ENCODE data around the gene ZIC1.

The ZIC1 gene

DNA sequence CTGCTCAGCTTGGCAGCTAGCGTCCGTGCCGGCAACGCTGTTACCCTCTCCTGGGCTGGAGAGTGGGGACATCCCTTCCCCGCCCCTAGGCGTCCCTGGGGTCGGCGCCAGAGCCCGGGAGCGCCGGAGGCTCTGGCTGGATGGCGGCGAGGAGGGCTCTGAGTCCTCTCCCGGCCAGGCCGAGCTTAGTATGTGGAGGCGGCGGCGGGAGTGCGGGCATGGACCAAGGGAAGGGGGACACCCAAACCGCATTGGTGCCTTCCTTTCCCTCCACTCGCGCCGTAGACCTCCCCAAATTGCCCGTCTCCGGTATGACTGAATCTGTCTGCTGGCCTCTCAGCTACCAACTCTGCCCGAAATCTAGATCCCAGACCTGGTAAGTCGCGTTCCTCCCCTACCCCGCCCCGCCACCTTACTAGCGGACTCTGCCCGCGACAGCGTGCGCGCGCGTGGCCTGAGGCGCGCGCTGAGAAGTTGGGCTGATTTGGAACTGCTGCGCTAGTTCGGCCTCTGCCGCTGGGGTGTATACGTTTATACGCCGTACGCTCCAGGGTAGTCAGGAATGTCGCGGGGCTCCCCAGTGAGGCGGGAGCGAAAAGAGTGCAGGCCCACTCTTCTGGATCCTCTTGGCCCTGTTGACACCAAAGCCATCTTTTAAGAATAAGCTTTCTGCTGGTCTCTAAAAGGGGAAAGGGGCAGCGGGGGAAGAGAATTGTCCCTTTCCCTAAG, 12.2 kb downstream of the ZIC1 start:
- H4K91ac ChIP-seq (ENCODE audit: low read depth, low read length), result no peak overlapping the region
- H2BK5ac ChIP-seq (ENCODE audit: low read depth, low read length, poor library complexity), result no peak overlapping the region
- no peaks in the 10 kb centered on the region for H3K36me3 ChIP-seq (ENCODE audit: control insufficient read depth in 1 of 2, insufficient read depth in 2 of 2, low read length in 2 of 2)
- no CpG with 5 or more reads among the region's 53 CpGs for WGBS (ENCODE audit: extremely low coverage, insufficient coverage, insufficient read length)
- no peak for DNase-seq
- H4K8ac ChIP-seq (ENCODE audit: low read depth, low read length), result no peak overlapping the region
- H3K14ac ChIP-seq (ENCODE audit: low read length), result no peak overlapping the region
- H3K23ac ChIP-seq (ENCODE audit: low read length), result peak overlapping the region; percentile 67
- no peak overlapping the region for H3K9ac ChIP-seq (ENCODE audit: low read length)
- peaks cover 71% of the 10 kb centered on the region for H3K27me3 ChIP-seq (ENCODE audit: insufficient read depth, low read length)
- H2BK120ac ChIP-seq (ENCODE audit: insufficient read depth, low read length, poor library complexity), result no peak overlapping the region
- peaks cover 4% of the 10 kb centered on the region for H3K9me3 ChIP-seq (ENCODE audit: insufficient read depth, low read depth, low read length)
- no peak overlapping the region for H2AK5ac ChIP-seq (ENCODE audit: low read length)
- H2BK12ac ChIP-seq (ENCODE audit: low read length), result no peak overlapping the region
- peak overlapping the region; percentile 60 for H3K4me2 ChIP-seq (ENCODE audit: low read length)
- H3K27ac ChIP-seq (ENCODE audit: low read depth, low read length), result no peak overlapping the region
- no peak overlapping the region for H4K12ac ChIP-seq (ENCODE audit: low read depth, low read length)
- H3K79me2 ChIP-seq (ENCODE audit: control insufficient read depth, insufficient read depth, low read length, poor library complexity), result no peaks in the 10 kb centered on the region
- no peak overlapping the region for H3K18ac ChIP-seq (ENCODE audit: low read length)
- H3K4ac ChIP-seq (ENCODE audit: low read depth, low read length), result no peak overlapping the region
- no peak overlapping the region for H2AFZ ChIP-seq (ENCODE audit: insufficient read depth, low read length, poor library complexity)
- H3K4me3 ChIP-seq (ENCODE audit: low read depth, low read length), result no peak overlapping the region
- H3K79me1 ChIP-seq (ENCODE audit: low read length), result no peaks in the 10 kb centered on the region
- H3K4me1 ChIP-seq (ENCODE audit: control insufficient read depth in 1 of 2, insufficient read depth in 2 of 2, low read length in 2 of 2), result peaks cover 12 to 13% of the 10 kb centered on the region in 2 experiments

DNA sequence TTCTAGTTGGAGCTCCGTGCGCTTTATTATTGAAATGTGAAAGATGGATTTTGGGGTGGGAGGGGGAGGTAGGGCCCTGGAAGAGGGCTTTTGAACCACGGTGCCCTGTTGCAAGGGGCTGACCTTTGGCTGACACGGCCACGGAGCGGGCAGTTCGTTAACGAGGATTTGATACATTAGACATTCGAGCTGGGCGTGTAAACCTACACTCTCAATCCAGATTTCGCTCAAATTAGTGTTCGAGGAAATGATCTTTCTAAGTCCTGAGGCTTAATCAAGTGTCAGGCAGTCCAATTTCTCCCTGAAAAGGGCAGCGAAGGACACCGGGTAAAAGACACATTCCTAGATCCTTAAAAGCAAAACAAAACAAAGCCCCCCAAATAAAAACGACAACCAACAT, 13.0 kb downstream of the ZIC1 start:
- Histone ChIP-seq H3K36me3 (ENCODE audit: control insufficient read depth in 1 of 2, insufficient read depth in 2 of 2, low read length in 2 of 2) (no peaks in the 10 kb centered on the region), H3K27ac (ENCODE audit: low read depth, low read length) (no peak overlapping the region), H3K18ac (ENCODE audit: low read length) (no peak overlapping the region), H3K27me3 (ENCODE audit: insufficient read depth, low read length) (peaks cover 71% of the 10 kb centered on the region), H2BK120ac (ENCODE audit: insufficient read depth, low read length, poor library complexity) (no peak overlapping the region), H3K4me1 (ENCODE audit: control insufficient read depth in 1 of 2, insufficient read depth in 2 of 2, low read length in 2 of 2) (peaks cover 12 to 13% of the 10 kb centered on the region in 2 experiments), H2BK12ac (ENCODE audit: low read length) (no peak overlapping the region), H3K4ac (ENCODE audit: low read depth, low read length) (no peak overlapping the region), H3K9me3 (ENCODE audit: insufficient read depth, low read depth, low read length) (peaks cover 4% of the 10 kb centered on the region), H3K4me3 (ENCODE audit: low read depth, low read length) (no peak overlapping the region), H2AK5ac (ENCODE audit: low read length) (no peak overlapping the region), H4K8ac (ENCODE audit: low read depth, low read length) (no peak overlapping the region), H3K79me2 (ENCODE audit: control insufficient read depth, insufficient read depth, low read length, poor library complexity) (no peaks in the 10 kb centered on the region), H3K14ac (ENCODE audit: low read length) (no peak overlapping the region), H3K23ac (ENCODE audit: low read length) (no peak overlapping the region), H2AFZ (ENCODE audit: insufficient read depth, low read length, poor library complexity) (no peak overlapping the region), H3K9ac (ENCODE audit: low read length) (no peak overlapping the region), H4K91ac (ENCODE audit: low read depth, low read length) (no peak overlapping the region), H4K12ac (ENCODE audit: low read depth, low read length) (no peak overlapping the region), H3K79me1 (ENCODE audit: low read length) (no peaks in the 10 kb centered on the region), H3K4me2 (ENCODE audit: low read length) (no peak overlapping the region), H2BK5ac (ENCODE audit: low read depth, low read length, poor library complexity) (no peak overlapping the region)
- WGBS (ENCODE audit: extremely low coverage, insufficient coverage, insufficient read length), result no CpG with 5 or more reads among the region's 15 CpGs
- DNase-seq, result no peak

DNA sequence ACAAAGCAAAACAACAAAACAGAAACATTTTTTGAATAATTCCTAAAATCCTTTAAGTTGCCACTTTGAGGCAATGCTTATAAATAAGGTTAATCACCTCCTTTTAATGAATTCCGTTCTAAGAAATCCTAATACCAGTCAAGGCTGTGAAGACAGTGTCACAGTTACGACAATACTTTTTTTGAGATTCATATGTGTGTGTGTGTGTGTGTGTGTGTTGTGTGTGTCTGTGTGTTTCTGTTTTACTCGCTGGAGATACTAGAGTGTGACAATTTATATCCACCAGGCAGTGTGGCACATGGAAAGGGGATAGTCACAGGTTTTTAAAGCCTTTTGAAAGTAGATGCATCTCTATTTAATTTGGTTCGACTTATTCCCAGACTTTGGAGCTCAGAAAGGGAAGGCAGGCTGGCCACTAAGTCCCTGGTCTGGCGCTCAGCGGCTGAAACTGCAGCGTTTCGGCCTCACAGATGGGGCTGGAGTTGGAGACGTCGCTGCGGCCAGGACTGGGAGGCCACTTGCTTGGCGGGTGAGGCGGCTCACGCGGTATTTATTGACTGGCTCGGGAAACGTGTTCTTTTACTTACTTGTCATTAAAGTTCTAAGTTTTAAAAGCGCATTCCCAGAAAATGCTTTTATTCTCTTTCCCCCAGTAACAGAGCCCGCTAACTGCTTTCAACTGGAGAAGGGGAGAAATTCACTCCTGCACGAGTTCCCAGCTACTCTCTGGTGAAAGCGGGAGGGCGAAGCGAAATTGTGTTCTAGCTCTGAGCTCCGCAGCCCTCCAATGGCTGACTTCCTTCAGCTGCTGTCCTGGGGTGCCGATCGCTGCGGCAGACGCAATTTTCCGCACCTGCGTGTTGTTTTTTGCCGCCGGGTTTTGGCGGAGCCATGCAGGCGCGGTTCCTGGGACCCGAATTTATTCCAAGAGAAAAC, 13.7 kb downstream of the ZIC1 start:
- WGBS (ENCODE audit: extremely low coverage, insufficient coverage, insufficient read length), result no CpG with 5 or more reads among the region's 36 CpGs
- H2AK5ac ChIP-seq (ENCODE audit: low read length), result no peak overlapping the region
- H4K8ac ChIP-seq (ENCODE audit: low read depth, low read length), result no peak overlapping the region
- no peaks in the 10 kb centered on the region for H3K79me2 ChIP-seq (ENCODE audit: control insufficient read depth, insufficient read depth, low read length, poor library complexity)
- no peak overlapping the region for H3K27ac ChIP-seq (ENCODE audit: low read depth, low read length)
- no peak overlapping the region for H4K12ac ChIP-seq (ENCODE audit: low read depth, low read length)
- no peak overlapping the region for H3K4ac ChIP-seq (ENCODE audit: low read depth, low read length)
- H3K27me3 ChIP-seq (ENCODE audit: insufficient read depth, low read length), result peaks cover 67% of the 10 kb centered on the region
- no peak overlapping the region for H2BK120ac ChIP-seq (ENCODE audit: insufficient read depth, low read length, poor library complexity)
- no peak overlapping the region for H2BK5ac ChIP-seq (ENCODE audit: low read depth, low read length, poor library complexity)
- H3K4me3 ChIP-seq (ENCODE audit: low read depth, low read length), result no peak overlapping the region
- no peak overlapping the region for H3K14ac ChIP-seq (ENCODE audit: low read length)
- H3K23ac ChIP-seq (ENCODE audit: low read length), result no peak overlapping the region
- no peak overlapping the region for H3K18ac ChIP-seq (ENCODE audit: low read length)
- H3K4me2 ChIP-seq (ENCODE audit: low read length), result no peak overlapping the region
- H3K4me1 ChIP-seq (ENCODE audit: control insufficient read depth in 1 of 2, insufficient read depth in 2 of 2, low read length in 2 of 2), result peaks cover 12 to 13% of the 10 kb centered on the region in 2 experiments
- no peak overlapping the region for H4K91ac ChIP-seq (ENCODE audit: low read depth, low read length)
- no peaks in the 10 kb centered on the region for H3K79me1 ChIP-seq (ENCODE audit: low read length)
- DNase-seq, result no peak
- H2AFZ ChIP-seq (ENCODE audit: insufficient read depth, low read length, poor library complexity), result no peak overlapping the region
- H3K9me3 ChIP-seq (ENCODE audit: insufficient read depth, low read depth, low read length), result peaks cover 4% of the 10 kb centered on the region
- no peak overlapping the region for H2BK12ac ChIP-seq (ENCODE audit: low read length)
- H3K9ac ChIP-seq (ENCODE audit: low read length), result no peak overlapping the region
- H3K36me3 ChIP-seq (ENCODE audit: control insufficient read depth in 1 of 2, insufficient read depth in 2 of 2, low read length in 2 of 2), result no peaks in the 10 kb centered on the region

DNA sequence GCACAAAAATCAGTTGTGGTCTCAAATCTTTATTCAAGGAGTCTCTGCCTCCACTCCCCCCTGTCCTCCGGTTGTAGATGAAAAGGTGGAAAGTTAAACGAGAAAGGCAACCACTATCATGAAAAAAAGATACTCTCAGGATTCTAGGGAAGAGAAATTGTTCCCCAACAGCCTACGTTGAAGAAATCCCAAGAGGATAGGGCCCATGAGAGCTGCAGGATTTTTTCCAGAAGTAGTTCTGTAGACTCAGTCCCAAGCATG, 14.3 kb downstream of the ZIC1 start:
- no peak overlapping the region for H4K12ac ChIP-seq (ENCODE audit: low read depth, low read length)
- H3K9me3 ChIP-seq (ENCODE audit: insufficient read depth, low read depth, low read length), result peaks cover 4% of the 10 kb centered on the region
- H3K79me2 ChIP-seq (ENCODE audit: control insufficient read depth, insufficient read depth, low read length, poor library complexity), result no peaks in the 10 kb centered on the region
- DNase-seq, result no peak
- no peak overlapping the region for H3K27ac ChIP-seq (ENCODE audit: low read depth, low read length)
- no peak overlapping the region for H3K18ac ChIP-seq (ENCODE audit: low read length)
- H2AK5ac ChIP-seq (ENCODE audit: low read length), result no peak overlapping the region
- no peak overlapping the region for H2BK120ac ChIP-seq (ENCODE audit: insufficient read depth, low read length, poor library complexity)
- no peak overlapping the region for H3K23ac ChIP-seq (ENCODE audit: low read length)
- no peak overlapping the region for H3K4ac ChIP-seq (ENCODE audit: low read depth, low read length)
- H4K91ac ChIP-seq (ENCODE audit: low read depth, low read length), result no peak overlapping the region
- no peak overlapping the region for H3K9ac ChIP-seq (ENCODE audit: low read length)
- H3K27me3 ChIP-seq (ENCODE audit: insufficient read depth, low read length), result peaks cover 63% of the 10 kb centered on the region
- H2BK12ac ChIP-seq (ENCODE audit: low read length), result no peak overlapping the region
- no peaks in the 10 kb centered on the region for H3K36me3 ChIP-seq (ENCODE audit: control insufficient read depth in 1 of 2, insufficient read depth in 2 of 2, low read length in 2 of 2)
- no peak overlapping the region for H4K8ac ChIP-seq (ENCODE audit: low read depth, low read length)
- H3K14ac ChIP-seq (ENCODE audit: low read length), result no peak overlapping the region
- H3K4me3 ChIP-seq (ENCODE audit: low read depth, low read length), result no peak overlapping the region
- H3K4me1 ChIP-seq (ENCODE audit: control insufficient read depth in 1 of 2, insufficient read depth in 2 of 2, low read length in 2 of 2), result peaks cover 12 to 13% of the 10 kb centered on the region in 2 experiments
- H2BK5ac ChIP-seq (ENCODE audit: low read depth, low read length, poor library complexity), result no peak overlapping the region
- no peaks in the 10 kb centered on the region for H3K79me1 ChIP-seq (ENCODE audit: low read length)
- no peak overlapping the region for H2AFZ ChIP-seq (ENCODE audit: insufficient read depth, low read length, poor library complexity)
- H3K4me2 ChIP-seq (ENCODE audit: low read length), result no peak overlapping the region
- WGBS (ENCODE audit: extremely low coverage, insufficient coverage, insufficient read length), result no CpG with 5 or more reads among the region's 3 CpGs
